ENCODE data around the gene TALDO1.
"Not testable (repeated sequence)": the region's sequence is repeated elsewhere in the genome, so short reads cannot be mapped to it uniquely, and the experiment has no call there.

TALDO1 gene

DNA sequence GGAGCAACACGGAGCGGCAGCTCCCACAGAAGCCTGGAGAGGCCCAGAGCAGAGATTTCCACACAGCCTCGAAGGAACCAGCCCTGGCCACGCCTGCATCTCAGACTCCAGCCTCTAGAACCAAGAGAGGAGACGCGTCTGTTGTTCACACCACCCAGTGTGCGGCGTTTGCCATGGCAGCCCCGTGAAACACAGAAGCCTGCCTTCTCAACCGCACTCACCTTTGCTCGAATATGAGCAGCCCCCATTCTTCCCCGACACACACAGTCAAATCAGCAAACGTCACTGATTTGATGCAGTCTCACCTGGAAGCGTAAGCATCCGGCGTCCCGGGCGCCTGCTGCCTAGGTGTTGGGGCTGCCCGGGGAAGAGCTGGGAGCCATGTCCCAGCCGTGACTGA is 14.2 kb upstream of the TALDO1 start:
- no peak overlapping the region for H3K4me3 ChIP-seq (ENCODE audit: low read depth, low read length)

GRCh38 chr11:734541-734940 is 12.7 kb upstream of the TALDO1 start:
- H3K4me3 ChIP-seq (ENCODE audit: low read depth, low read length): not testable (repeated sequence)

GRCh38 chr11:737366-737765 is 9.9 kb upstream of the TALDO1 start:
- H3K4me3 ChIP-seq (ENCODE audit: low read depth, low read length): no peak overlapping the region

DNA sequence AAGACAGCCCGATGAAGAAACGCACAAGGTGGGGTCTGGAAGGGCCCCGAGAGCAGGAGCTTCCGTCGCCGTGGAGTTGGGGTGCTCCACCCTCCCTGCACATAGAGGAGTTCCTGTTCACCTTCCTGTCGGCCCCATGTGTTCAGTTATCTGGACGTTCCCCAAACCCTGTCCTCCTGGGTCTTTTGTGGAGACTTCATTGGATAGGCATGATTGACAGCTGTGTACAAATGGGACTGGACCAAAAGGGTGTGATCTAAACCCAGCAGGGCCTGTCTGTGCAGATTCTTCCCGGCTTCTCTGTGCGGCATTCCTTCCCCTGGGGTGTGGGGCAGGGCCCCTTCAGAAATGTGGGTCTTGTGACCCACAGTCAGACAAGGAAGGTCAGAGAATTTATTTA is 9.4 kb upstream of the TALDO1 start:
- not testable (repeated sequence) for H3K4me3 ChIP-seq (ENCODE audit: low read depth, low read length)

DNA sequence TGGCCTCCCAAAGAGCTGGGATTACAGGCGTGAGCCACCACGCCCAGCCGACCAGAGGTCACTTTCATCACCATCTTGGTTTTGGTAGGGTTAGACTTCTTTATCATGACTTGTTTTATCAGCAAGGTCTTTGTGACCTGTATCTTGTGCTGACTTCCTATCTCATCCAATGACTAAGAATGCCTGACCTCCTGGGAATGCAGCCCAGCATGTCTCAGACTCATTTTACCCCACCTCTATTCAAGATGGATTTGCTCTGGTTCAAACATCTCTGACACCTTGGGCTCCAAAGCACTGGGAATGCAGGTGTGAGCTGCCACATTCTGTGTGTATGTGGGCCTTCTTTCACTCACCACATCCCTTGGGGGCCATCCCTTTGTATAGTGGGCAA is 5.1 kb upstream of the TALDO1 start:
- H3K4me3 ChIP-seq (ENCODE audit: low read depth, low read length): no peak overlapping the region

DNA sequence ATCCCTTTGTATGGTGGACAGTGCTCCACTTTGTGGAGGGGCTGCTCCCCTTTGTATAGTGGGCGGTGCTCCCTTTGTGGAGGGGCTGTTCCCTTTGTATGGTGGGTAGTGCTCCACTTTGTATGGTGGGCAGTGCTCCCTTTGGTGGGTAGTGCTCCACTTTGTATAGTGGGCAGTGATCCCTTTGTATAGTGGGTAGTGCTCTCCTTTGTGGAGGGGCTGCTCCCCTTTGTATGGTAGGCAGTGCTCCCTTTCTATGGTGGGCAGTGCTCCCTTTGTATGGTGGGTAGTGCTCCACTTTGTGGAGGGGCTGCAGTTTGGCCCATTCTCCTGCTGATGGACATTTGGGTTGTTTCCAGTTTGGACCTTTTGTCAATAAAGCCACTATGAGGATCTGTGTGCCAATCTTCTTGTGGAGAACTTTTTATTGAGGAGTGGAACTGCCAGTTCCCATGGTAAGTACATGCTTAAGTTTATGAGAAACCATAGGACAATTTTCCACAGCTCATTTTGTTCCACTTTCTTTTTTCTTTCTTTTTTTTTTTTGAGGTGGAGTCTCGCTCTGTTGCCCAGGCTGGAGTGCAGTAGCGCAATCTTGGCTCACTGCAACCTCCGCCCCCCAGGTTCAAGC is 4.6 kb upstream of the TALDO1 start:
- H3K4me3 ChIP-seq (ENCODE audit: low read depth, low read length): no peak overlapping the region

- H3K4me3 ChIP-seq (ENCODE audit: low read depth, low read length): no peak overlapping the region
Measured at GRCh38 chr11:745428-745827, 1.8 kb upstream of the TALDO1 start.

GRCh38 chr11:746289-747157 is 741 bp upstream of the TALDO1 start:
- peak overlapping the region; percentile 83 for H3K4me3 ChIP-seq (ENCODE audit: low read depth, low read length)

- peak overlapping the region; percentile 83 for H3K4me3 ChIP-seq (ENCODE audit: low read depth, low read length)
Measured at GRCh38 chr11:748007-748359, 719 bp downstream of the TALDO1 start.

DNA sequence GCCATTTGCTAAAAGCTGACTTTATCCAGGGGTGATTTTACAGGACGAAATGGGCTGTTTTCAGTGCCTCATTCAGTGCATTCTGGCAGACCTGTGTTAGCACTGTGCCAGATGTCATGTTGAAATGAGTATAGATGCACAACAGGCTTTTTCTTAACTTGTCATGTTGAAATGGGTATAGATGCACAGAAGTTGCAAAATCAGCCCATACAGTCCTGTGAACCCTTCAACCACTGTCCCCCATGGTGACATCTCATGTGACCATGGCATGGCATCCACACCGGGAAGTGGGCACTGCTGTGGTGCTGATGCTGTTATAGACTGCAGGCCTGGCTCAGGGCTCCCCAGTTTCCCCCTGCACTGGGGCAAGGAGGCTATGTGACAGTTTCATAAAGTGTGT is 2.5 kb downstream of the TALDO1 start:
- no peak overlapping the region for H3K4me3 ChIP-seq (ENCODE audit: low read depth, low read length)

DNA sequence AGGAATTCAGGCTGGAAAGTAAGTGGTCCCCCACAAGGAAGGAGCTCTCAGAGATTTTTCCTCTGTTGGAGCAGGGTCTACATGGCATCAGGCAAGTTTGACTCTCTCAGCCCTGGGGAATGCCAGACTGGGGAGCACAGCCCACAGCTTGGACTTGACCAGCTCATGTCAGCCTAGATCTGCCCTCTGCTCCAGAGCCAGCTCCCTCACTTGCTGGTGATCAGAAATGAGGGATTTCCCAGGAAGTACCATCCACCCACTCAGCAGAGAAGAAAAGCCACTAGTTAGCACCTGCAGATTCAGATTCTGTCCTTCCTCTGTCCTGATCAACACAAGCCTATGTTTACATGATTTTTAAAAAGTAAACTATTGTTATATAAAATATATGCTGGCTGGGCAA is 13.0 kb downstream of the TALDO1 start:
- H3K4me3 ChIP-seq (ENCODE audit: low read depth, low read length): no peak overlapping the region

DNA sequence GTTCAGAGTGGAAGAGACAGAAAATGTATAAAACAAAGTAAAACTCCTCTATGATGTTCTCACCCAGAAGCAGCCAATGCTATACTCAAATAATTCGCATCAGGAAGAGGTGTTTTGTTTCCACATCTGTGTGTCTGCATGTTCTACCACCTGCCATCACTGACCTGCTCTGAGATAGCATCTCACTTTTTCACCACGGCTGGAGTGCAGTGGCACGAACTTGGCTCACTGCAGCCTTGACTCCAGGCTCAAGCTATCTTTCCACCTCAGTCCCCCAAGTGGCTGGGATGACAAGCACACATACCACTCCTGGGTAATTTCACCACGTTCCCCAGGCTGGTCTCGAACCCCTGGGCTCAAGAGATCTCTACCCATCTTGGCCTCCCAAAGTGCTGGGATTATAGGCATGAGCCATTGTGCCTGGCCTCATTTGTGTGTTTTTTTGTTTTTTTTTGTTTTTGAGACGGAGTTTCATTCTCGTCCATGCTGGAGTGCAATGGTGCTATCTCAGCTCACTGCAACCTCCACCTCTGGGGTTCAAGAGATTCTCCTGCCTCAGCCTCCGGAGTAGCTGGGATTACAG is 14.4 kb downstream of the TALDO1 start:
- H3K4me3 ChIP-seq (ENCODE audit: low read depth, low read length): no peak overlapping the region

GRCh38 chr11:762421-763072 is 15.3 kb downstream of the TALDO1 start:
- no peak overlapping the region for H3K4me3 ChIP-seq (ENCODE audit: low read depth, low read length)

- no peak overlapping the region for H3K4me3 ChIP-seq (ENCODE audit: low read depth, low read length)
Measured at GRCh38 chr11:763073-763463, 15.8 kb downstream of the TALDO1 start.

GRCh38 chr11:763549-764321 is 16.5 kb downstream of the TALDO1 start:
- no peak overlapping the region for H3K4me3 ChIP-seq (ENCODE audit: low read depth, low read length)

GRCh38 chr11:764322-765024 is 17.2 kb downstream of the TALDO1 start:
- H3K4me3 ChIP-seq (ENCODE audit: low read depth, low read length): no peak overlapping the region

- no peak overlapping the region for H3K4me3 ChIP-seq (ENCODE audit: low read depth, low read length)
Measured at GRCh38 chr11:765025-765801, 17.9 kb downstream of the TALDO1 start.

DNA sequence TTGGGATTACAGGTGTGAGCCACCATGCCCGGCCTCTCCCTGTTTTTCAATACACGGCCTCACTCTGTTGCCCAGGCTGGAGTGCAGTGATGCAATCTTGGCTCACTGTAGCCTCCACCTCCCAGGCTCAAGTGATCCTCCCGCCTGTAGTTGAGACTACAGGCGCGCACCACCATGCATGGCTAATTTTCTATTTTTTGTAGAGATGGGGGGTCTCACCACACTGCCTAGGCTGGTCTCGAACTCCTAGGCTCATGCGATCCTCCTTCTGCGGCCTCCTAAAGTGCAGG is 18.5 kb downstream of the TALDO1 start:
- no peak overlapping the region for H3K4me3 ChIP-seq (ENCODE audit: low read depth, low read length)

GRCh38 chr11:766106-766935 is 19.1 kb downstream of the TALDO1 start:
- H3K4me3 ChIP-seq (ENCODE audit: low read depth, low read length): no peak overlapping the region
